PC-9 (cell line): ENCODE measurements around the gene TBC1D2B. TPM values are rescaled to one million over a fixed set of nuclear protein-coding genes. Genes with fewer than 3 reads are reported as not detected.

Experiments
- BruUV-seq: library from RNA; stranded (reverse); fragments of 400-500 nt; replicated peaks from 2 replicates; lab custom pipeline; 2021; lab: Mats Ljungman, UMichigan
- CTCF ChIA-PET: fragments of 300-600 bp; sonication (Branson Sonifier 250); formaldehyde crosslinking; loops from one replicate; lab custom pipeline; 2022; ENCODE audit warnings: antibody characterized with exemption; lab: Charles Lee
- POLR2A ChIA-PET: fragments of 300-600 bp; sonication (Branson Sonifier 250); formaldehyde crosslinking; loops from one replicate; lab custom pipeline; 2022; ENCODE audit warnings: antibody characterized with exemption; ENCODE audit not compliant: unreplicated experiment; lab: Charles Lee
- DNase-seq, 2 experiments: peaks; one replicate each; pipeline versions ENCODE4 v3.0.0 to v3.0.0-alpha.2; 2015 to 2022; ENCODE audit warnings: mixed read lengths in 1 of 2
- H2AFZ ChIP-seq: fragments of 200-600 bp; sonication (generic); 2 replicates; pipeline ENCODE4 v1.8.1; 2017; ENCODE audit warnings: antibody characterized with exemption
- H3F3A ChIP-seq: fragments of 200-600 bp; sonication (generic); 2 replicates; pipeline ENCODE4 v1.8.1; 2017; ENCODE audit warnings: antibody characterized with exemption, mild to moderate bottlenecking, low read depth; ENCODE audit not compliant: insufficient read depth
- H3K27ac ChIP-seq: fragments of 200-600 bp; sonication (generic); 2 replicates; pipeline ENCODE4 v1.6.1; 2016; ENCODE audit warnings: mixed run types
- H3K27me3 ChIP-seq: fragments of 200-600 bp; sonication (generic); 2 replicates; pipeline ENCODE4 v1.6.1; 2016; ENCODE audit warnings: low read depth, mixed run types; ENCODE audit not compliant: insufficient read depth
- H3K36me3 ChIP-seq: fragments of 200-600 bp; sonication (generic); 2 replicates; pipeline ENCODE4 v1.6.1; 2016; ENCODE audit warnings: low read depth, mixed run types
- H3K4me1 ChIP-seq: fragments of 200-600 bp; sonication (generic); replicated peaks from 2 replicates; pipeline ENCODE4 v1.6.1; 2016; ENCODE audit warnings: mixed run types; ENCODE audit not compliant: insufficient read depth
- H3K4me2 ChIP-seq: fragments of 200-600 bp; sonication (generic); 2 replicates; pipeline ENCODE4 v1.6.1; 2017; ENCODE audit warnings: mixed run types
- H3K4me3 ChIP-seq: fragments of 200-600 bp; sonication (generic); 2 replicates; pipeline ENCODE4 v1.6.1; 2016; ENCODE audit warnings: mixed run types
- H3K79me2 ChIP-seq: fragments of 200-600 bp; sonication (generic); 2 replicates; pipeline ENCODE4 v1.6.1; 2017; ENCODE audit warnings: low read depth, mixed run types
- H3K9me2 ChIP-seq: fragments of 200-600 bp; sonication (generic); 2 replicates; pipeline ENCODE4 v1.8.1; 2017; ENCODE audit warnings: mild to moderate bottlenecking; ENCODE audit not compliant: insufficient read depth
- H3K9me3 ChIP-seq: fragments of 200-600 bp; sonication (generic); 2 replicates; pipeline ENCODE4 v1.8.1; 2016; ENCODE audit warnings: low read depth; ENCODE audit not compliant: insufficient read depth
- H4K20me1 ChIP-seq: fragments of 200-600 bp; sonication (generic); 2 replicates; pipeline ENCODE4 v1.8.1; 2017; ENCODE audit not compliant: insufficient read depth
- CTCF ChIP-seq: fragments of 200-600 bp; sonication (generic); conservative IDR thresholded peaks from 2 replicates; pipeline ENCODE4 v1.6.1; 2017; ENCODE audit warnings: mixed run types, antibody characterized with exemption, mild to moderate bottlenecking, moderate library complexity
- EZH2 ChIP-seq: fragments of 200-600 bp; sonication (generic); IDR thresholded peaks from 2 replicates; pipeline ENCODE4 v1.8.0; 2017; ENCODE audit warnings: antibody characterized with exemption, low read depth
- intact Hi-C: fragments of 100-400 bp; cut with micrococcal nuclease; formaldehyde crosslinking; loops from one replicate; pipeline ENCODE4 v1.10.0; 2022; ENCODE audit not compliant: unreplicated experiment
- total RNA-seq: library from RNA; stranded (reverse); gene quantifications from 2 replicates; pipeline ENCODE4 v1.2.3, GENCODE V29; 2021

Gene TBC1D2B
- total RNA-seq, 1 experiment from 2014 or later: 27.7 TPM

- H3K36me3 ChIP-seq: no peaks in the 10 kb centered on the region
- peak overlapping the region; percentile 66 for H3K27ac ChIP-seq
- no peaks in the 10 kb centered on the region for H3K27me3 ChIP-seq
- peak overlapping the region; percentile 56 for H3K4me2 ChIP-seq
- CTCF ChIA-PET: interaction anchor here (1.0 kb wide), 1 partner anchor 43 kb away, joined by 3 read pairs; no protein-coding TSS in a partner anchor
- H3K79me2 ChIP-seq: peaks cover 23% of the 10 kb centered on the region
- no peaks in the 10 kb centered on the region; the same call in 1 of the 2 replicates for H4K20me1 ChIP-seq
- H2AFZ ChIP-seq: no peak overlapping the region
- peak; percentile 74 to 92 for DNase-seq
- no peak overlapping the region for H3K4me3 ChIP-seq
- intact Hi-C loops: loop anchor here (1.0 kb wide), 1 partner anchor 57 kb away; no protein-coding TSS in a partner anchor
- H3K9me3 ChIP-seq: no peaks in the 10 kb centered on the region
- H3K9me2 ChIP-seq: no peaks in the 10 kb centered on the region
- H3K4me1 ChIP-seq: peaks cover 48% of the 10 kb centered on the region
- POLR2A ChIA-PET: interaction anchor here (0.5 kb wide), 1 partner anchor 83 kb away, joined by 5 read pairs; the partner anchor contains the start of gene IDH3A
- BruUV-seq: no TSS peak
- peaks cover 15% of the 10 kb centered on the region; the same call in 1 of the 2 replicates for H3F3A ChIP-seq
- TF ChIP-seq EZH2 (no peak), CTCF (no peak)
These were observed 12.1 kb downstream of the TBC1D2B start for GRCh38 chr15:78065284-78065872.

GRCh38 chr15:78064544-78064943, 13.0 kb downstream of the TBC1D2B start:
- Histone ChIP-seq H3K27ac (peak overlapping the region; percentile 66), H3K36me3 (no peaks in the 10 kb centered on the region), H3K9me2 (no peaks in the 10 kb centered on the region), H3F3A (peaks cover 15% of the 10 kb centered on the region; the same call in 1 of the 2 replicates), H3K4me2 (peak overlapping the region; percentile 56), H3K9me3 (no peaks in the 10 kb centered on the region), H4K20me1 (no peaks in the 10 kb centered on the region; the same call in 1 of the 2 replicates), H3K27me3 (no peaks in the 10 kb centered on the region), H2AFZ (no peak overlapping the region), H3K79me2 (peaks cover 23% of the 10 kb centered on the region), H3K4me1 (peaks cover 48% of the 10 kb centered on the region), H3K4me3 (no peak overlapping the region)
- intact Hi-C loops: no loop called here
- no peak for TF ChIP-seq EZH2
- TF ChIP-seq CTCF: no peak
- no TSS peak for BruUV-seq
- CTCF ChIA-PET: no interaction called here
- DNase-seq: no peak
- POLR2A ChIA-PET: no interaction called here

GRCh38 chr15:78063970-78064385, 13.5 kb downstream of the TBC1D2B start:
- H3K27ac ChIP-seq: no peak overlapping the region
- intact Hi-C loops: no loop called here
- H3K36me3 ChIP-seq: no peaks in the 10 kb centered on the region
- no peaks in the 10 kb centered on the region for H3K9me2 ChIP-seq
- H3K79me2 ChIP-seq: peaks cover 23% of the 10 kb centered on the region
- no peak overlapping the region for H3K4me2 ChIP-seq
- H2AFZ ChIP-seq: no peak overlapping the region
- TF ChIP-seq EZH2 (no peak), CTCF (no peak)
- H3F3A ChIP-seq: peaks cover 15% of the 10 kb centered on the region; the same call in 1 of the 2 replicates
- CTCF ChIA-PET: no interaction called here
- no peaks in the 10 kb centered on the region for H3K9me3 ChIP-seq
- H3K4me3 ChIP-seq: no peak overlapping the region
- peaks cover 52% of the 10 kb centered on the region for H3K4me1 ChIP-seq
- no TSS peak for BruUV-seq
- POLR2A ChIA-PET: no interaction called here
- H4K20me1 ChIP-seq: no peaks in the 10 kb centered on the region; the same call in 1 of the 2 replicates
- H3K27me3 ChIP-seq: no peaks in the 10 kb centered on the region
- DNase-seq: no peak
